Left ventricle myocardium inferior (tissue), 1 donor: Measurements from ENCODE around the gene MFSD2B. TPM values are rescaled to one million over a fixed set of nuclear protein-coding genes. Genes with fewer than 3 reads are reported as not detected.

Source experiments
- DNase-seq: peaks from one replicate; pipeline ENCODE4 v3.0.0-alpha.2; 2020
- H3K27ac ChIP-seq: fragments of 200-600 bp; replicated peaks from 2 replicates; pipeline ENCODE4 v1.8.0; 2021
- H3K27me3 ChIP-seq: fragments of 200-600 bp; 2 replicates; pipeline ENCODE4 v1.8.0; 2021; ENCODE audit warnings: low read depth
- H3K36me3 ChIP-seq: fragments of 200-600 bp; 2 replicates; pipeline ENCODE4 v1.8.0; 2021
- H3K4me1 ChIP-seq: fragments of 200-600 bp; 2 replicates; pipeline ENCODE4 v1.8.0; 2021
- H3K4me3 ChIP-seq: fragments of 200-600 bp; 2 replicates; pipeline ENCODE4 v1.8.0; 2021; ENCODE audit warnings: mild to moderate bottlenecking, moderate library complexity
- H3K9me3 ChIP-seq: fragments of 200-600 bp; replicated peaks from 2 replicates; pipeline ENCODE4 v1.8.0; 2021
- intact Hi-C: fragments of 100-400 bp; cut with micrococcal nuclease; formaldehyde crosslinking; loops from one replicate; pipeline ENCODE4 v1.11.0; 2022
- total RNA-seq: library from RNA; stranded (reverse); fragmentation: NEBNext Ultra II Directional; extraction: Animal tissue kit (Norgen Biotek cat#: 25700); gene quantifications from one replicate; pipeline ENCODE4 v1.2.1, GENCODE V29; 2021
- TF ChIP-seq, protein P1 (sequence below): fragments of 200-600 bp; IDR thresholded peaks from 2 replicates; pipeline ENCODE4 v1.8.0; 2021; ENCODE audit warnings: antibody characterized with exemption, mild to moderate bottlenecking, borderline replicate concordance
- donor health status: DM: no; HTN: yes; CAD: no; lungs with severe emphysema.

Gene MFSD2B
- total RNA-seq, 1 donor from 2014 or later: 0.16 TPM

GRCh38 chr2:24016376-24016761 is 6.5 kb downstream of the MFSD2B start:
- intact Hi-C loops: no loop called here

DNA sequence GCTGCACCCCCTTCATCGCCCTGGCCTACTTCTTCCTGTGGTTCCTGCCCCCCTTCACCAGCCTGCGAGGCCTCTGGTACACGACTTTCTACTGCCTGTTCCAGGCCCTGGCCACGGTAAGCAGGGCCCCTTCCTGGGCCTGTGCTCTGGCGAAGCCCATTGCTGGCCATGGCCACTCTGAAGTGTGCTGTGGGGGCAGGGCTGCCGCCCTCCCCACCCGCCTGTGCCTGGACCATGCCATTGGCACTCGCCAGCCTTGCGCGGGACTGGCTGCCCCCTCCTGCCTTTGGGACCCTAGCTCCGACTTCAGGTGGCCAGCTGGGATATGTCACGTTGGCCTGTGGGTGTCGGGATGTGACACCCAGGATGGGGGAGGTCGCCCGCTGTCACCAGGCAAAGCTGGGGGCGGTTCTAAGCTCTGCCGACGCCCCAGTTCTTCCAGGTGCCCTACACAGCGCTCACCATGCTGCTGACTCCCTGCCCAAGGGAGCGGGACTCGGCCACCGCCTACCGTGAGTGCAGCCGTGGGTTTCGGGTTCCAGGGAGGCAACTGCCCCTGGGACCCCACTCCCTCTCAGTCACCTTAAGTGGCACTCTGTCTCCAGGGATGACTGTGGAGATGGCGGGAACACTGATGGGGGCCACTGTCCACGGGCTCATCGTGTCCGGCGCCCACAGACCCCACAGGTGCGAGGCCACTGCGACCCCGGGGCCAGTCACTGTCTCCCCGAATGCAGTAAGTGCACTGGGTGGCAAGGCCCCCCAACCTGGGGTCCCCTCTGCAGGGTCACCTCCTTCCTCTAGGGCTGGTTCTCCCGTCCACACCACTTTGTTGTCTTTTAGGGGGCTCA is 7.2 kb downstream of the MFSD2B start:
- no peaks in the 10 kb centered on the region for H3K36me3 ChIP-seq
- TF ChIP-seq, protein P1, sequence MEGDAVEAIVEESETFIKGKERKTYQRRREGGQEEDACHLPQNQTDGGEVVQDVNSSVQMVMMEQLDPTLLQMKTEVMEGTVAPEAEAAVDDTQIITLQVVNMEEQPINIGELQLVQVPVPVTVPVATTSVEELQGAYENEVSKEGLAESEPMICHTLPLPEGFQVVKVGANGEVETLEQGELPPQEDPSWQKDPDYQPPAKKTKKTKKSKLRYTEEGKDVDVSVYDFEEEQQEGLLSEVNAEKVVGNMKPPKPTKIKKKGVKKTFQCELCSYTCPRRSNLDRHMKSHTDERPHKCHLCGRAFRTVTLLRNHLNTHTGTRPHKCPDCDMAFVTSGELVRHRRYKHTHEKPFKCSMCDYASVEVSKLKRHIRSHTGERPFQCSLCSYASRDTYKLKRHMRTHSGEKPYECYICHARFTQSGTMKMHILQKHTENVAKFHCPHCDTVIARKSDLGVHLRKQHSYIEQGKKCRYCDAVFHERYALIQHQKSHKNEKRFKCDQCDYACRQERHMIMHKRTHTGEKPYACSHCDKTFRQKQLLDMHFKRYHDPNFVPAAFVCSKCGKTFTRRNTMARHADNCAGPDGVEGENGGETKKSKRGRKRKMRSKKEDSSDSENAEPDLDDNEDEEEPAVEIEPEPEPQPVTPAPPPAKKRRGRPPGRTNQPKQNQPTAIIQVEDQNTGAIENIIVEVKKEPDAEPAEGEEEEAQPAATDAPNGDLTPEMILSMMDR: no peak
- peaks cover 9% of the 10 kb centered on the region for H3K27me3 ChIP-seq
- H3K27ac ChIP-seq: no peak overlapping the region
- H3K4me1 ChIP-seq: no peaks in the 10 kb centered on the region
- intact Hi-C loops: no loop called here
- DNase-seq: no peak
- no peaks in the 10 kb centered on the region for H3K9me3 ChIP-seq
- H3K4me3 ChIP-seq: no peak overlapping the region

More at GRCh38 chr2:24016376-24016761, 6.5 kb downstream of the MFSD2B start:
- H3K27me3 ChIP-seq: peaks cover 14% of the 10 kb centered on the region
- TF ChIP-seq, protein P1: no peak
- no peaks in the 10 kb centered on the region for H3K4me1 ChIP-seq
- H3K27ac ChIP-seq: no peak overlapping the region
- H3K9me3 ChIP-seq: no peaks in the 10 kb centered on the region
- no peak overlapping the region for H3K4me3 ChIP-seq
- H3K36me3 ChIP-seq: no peaks in the 10 kb centered on the region
- DNase-seq: no peak

GRCh38 chr2:24017711-24018110 is 7.8 kb downstream of the MFSD2B start:
- intact Hi-C loops: no loop called here
- Histone ChIP-seq H3K4me1 (no peaks in the 10 kb centered on the region), H3K4me3 (no peak overlapping the region), H3K36me3 (peaks cover 4% of the 10 kb centered on the region), H3K27ac (no peak overlapping the region), H3K27me3 (peaks cover 3% of the 10 kb centered on the region), H3K9me3 (no peaks in the 10 kb centered on the region)
- DNase-seq: no peak
- TF ChIP-seq, protein P1: no peak

- Histone ChIP-seq H3K4me3 (no peak overlapping the region), H3K4me1 (no peaks in the 10 kb centered on the region), H3K27ac (no peak overlapping the region), H3K9me3 (no peaks in the 10 kb centered on the region), H3K27me3 (no peaks in the 10 kb centered on the region), H3K36me3 (peaks cover 10% of the 10 kb centered on the region)
- TF ChIP-seq, protein P1: no peak
- DNase-seq: no peak
- intact Hi-C loops: no loop called here
Observed at GRCh38 chr2:24018241-24018640, 8.4 kb downstream of the MFSD2B start.

GRCh38 chr2:24019729-24020128 is 9.8 kb downstream of the MFSD2B start:
- intact Hi-C loops: no loop called here
- DNase-seq: no peak
- Histone ChIP-seq H3K27ac (no peak overlapping the region), H3K36me3 (peaks cover 15% of the 10 kb centered on the region), H3K27me3 (no peaks in the 10 kb centered on the region), H3K4me3 (no peak overlapping the region), H3K4me1 (no peaks in the 10 kb centered on the region), H3K9me3 (no peaks in the 10 kb centered on the region)
- TF ChIP-seq, protein P1: no peak
